Nephron (organoid): ENCODE data around the gene SLC45A1.
A peak's percentile ranks its signal among the peaks of the same experiment; 100 is the strongest.

Experiments used
- H3K27ac Mint-ChIP-seq, 3 experiments: 2 replicates each; pipeline ENCODE4 v1.8.0; 2020; ENCODE audit warnings: mixed read lengths in 3 of 3, mild to moderate bottlenecking in 2 of 3, moderate library complexity in 1 of 3
- H3K27me3 Mint-ChIP-seq: 2 replicates; pipeline ENCODE4 v1.8.0; 2021; ENCODE audit warnings: low read depth, mild to moderate bottlenecking, moderate library complexity, mixed read lengths
- H3K36me3 Mint-ChIP-seq: 2 replicates; pipeline ENCODE4 v1.8.0; 2020; ENCODE audit warnings: low read depth, mixed read lengths
- H3K4me1 Mint-ChIP-seq: 2 replicates; pipeline ENCODE4 v1.8.0; 2020; ENCODE audit warnings: mixed read lengths
- H3K4me3 Mint-ChIP-seq, 3 experiments: 2 replicates each; pipeline ENCODE4 v1.8.0; 2020; ENCODE audit warnings: mild to moderate bottlenecking in 3 of 3, mixed read lengths in 3 of 3, moderate library complexity in 2 of 3
- H3K9me3 Mint-ChIP-seq: 2 replicates; pipeline ENCODE4 v1.8.0; 2020; ENCODE audit warnings: mixed read lengths
- CTCF ChIP-seq, 3 experiments: fragments of 200-600 bp; sonication (generic); IDR thresholded peaks; one replicate each; pipeline ENCODE4 v1.5.0; 2021; ENCODE audit warnings: antibody characterized with exemption in 3 of 3; ENCODE audit not compliant: unreplicated experiment in 3 of 3

The SLC45A1 gene

GRCh38 chr1:8368956-8369639 is 51.2 kb downstream of the SLC45A1 start:
- Mint-ChIP-seq H3K27ac (peak overlapping the region; percentile 36 to 93 (median 91)), H3K9me3 (no peaks in the 10 kb centered on the region), H3K36me3 (peaks cover 22% of the 10 kb centered on the region), H3K4me3 (no peak overlapping the region), H3K4me1 (peaks cover 79% of the 10 kb centered on the region), H3K27me3 (no peaks in the 10 kb centered on the region)
- no peak for TF ChIP-seq CTCF (IDR thresholded peaks at IDR 0.05; ENCODE audit: unreplicated experiment in 3 of 3)

GRCh38 chr1:8370046-8370881 is 52.4 kb downstream of the SLC45A1 start:
- H3K27me3 Mint-ChIP-seq, result no peaks in the 10 kb centered on the region
- no peak for TF ChIP-seq CTCF (IDR thresholded peaks at IDR 0.05; ENCODE audit: unreplicated experiment in 3 of 3)
- H3K9me3 Mint-ChIP-seq, result no peaks in the 10 kb centered on the region
- H3K27ac Mint-ChIP-seq, result peak overlapping the region; percentile 91 to 95 (median 93)
- H3K4me1 Mint-ChIP-seq, result peaks cover 87% of the 10 kb centered on the region
- peaks cover 20% of the 10 kb centered on the region for H3K36me3 Mint-ChIP-seq
- H3K4me3 Mint-ChIP-seq, result peak overlapping the region; percentile 26 to 57 (median 36)

GRCh38 chr1:8370905-8371315 is 53.0 kb downstream of the SLC45A1 start:
- peaks cover 13% of the 10 kb centered on the region for H3K36me3 Mint-ChIP-seq
- peak overlapping the region; percentile 91 to 95 (median 93) for H3K27ac Mint-ChIP-seq
- no peaks in the 10 kb centered on the region for H3K9me3 Mint-ChIP-seq
- no peak for TF ChIP-seq CTCF (IDR thresholded peaks at IDR 0.05; ENCODE audit: unreplicated experiment in 3 of 3)
- peak overlapping the region in 2 of 3 experiments; percentile 40 to 41 for H3K4me3 Mint-ChIP-seq
- H3K4me1 Mint-ChIP-seq, result peaks cover 84% of the 10 kb centered on the region
- H3K27me3 Mint-ChIP-seq, result no peaks in the 10 kb centered on the region

GRCh38 chr1:8371372-8371991 is 53.6 kb downstream of the SLC45A1 start:
- Mint-ChIP-seq H3K27me3 (no peaks in the 10 kb centered on the region), H3K36me3 (peaks cover 8% of the 10 kb centered on the region), H3K4me1 (peaks cover 84% of the 10 kb centered on the region), H3K27ac (peak overlapping the region; percentile 91 to 95 (median 93)), H3K9me3 (no peaks in the 10 kb centered on the region), H3K4me3 (peak overlapping the region; percentile 2 to 65 (median 34))
- TF ChIP-seq CTCF (IDR thresholded peaks at IDR 0.05; ENCODE audit: unreplicated experiment in 3 of 3), result no peak

- Mint-ChIP-seq H3K4me3 (peak overlapping the region; percentile 7 to 51 (median 24)), H3K4me1 (peaks cover 82% of the 10 kb centered on the region), H3K27ac (peak overlapping the region; percentile 91 to 95 (median 93))
Measured at GRCh38 chr1:8373125-8373524, 55.2 kb downstream of the SLC45A1 start.

More at GRCh38 chr1:8373125-8373524, 55.2 kb downstream of the SLC45A1 start:
- TF ChIP-seq CTCF (IDR thresholded peaks at IDR 0.05; ENCODE audit: unreplicated experiment in 3 of 3), result no peak
- no peaks in the 10 kb centered on the region for H3K9me3 Mint-ChIP-seq
- H3K27me3 Mint-ChIP-seq, result no peaks in the 10 kb centered on the region
- H3K36me3 Mint-ChIP-seq, result peaks cover 9% of the 10 kb centered on the region
